ENCODE results near the gene LHFPL6. TPM values are rescaled to one million over a fixed set of nuclear protein-coding genes. Genes with fewer than 3 reads are reported as not detected.
"Not testable (repeated sequence)": the region's sequence is repeated elsewhere in the genome, so short reads cannot be mapped to it uniquely, and the experiment has no call there.

LHFPL6 gene
- total RNA-seq, 1 experiment from 2014 or later = 2.5 TPM

DNA sequence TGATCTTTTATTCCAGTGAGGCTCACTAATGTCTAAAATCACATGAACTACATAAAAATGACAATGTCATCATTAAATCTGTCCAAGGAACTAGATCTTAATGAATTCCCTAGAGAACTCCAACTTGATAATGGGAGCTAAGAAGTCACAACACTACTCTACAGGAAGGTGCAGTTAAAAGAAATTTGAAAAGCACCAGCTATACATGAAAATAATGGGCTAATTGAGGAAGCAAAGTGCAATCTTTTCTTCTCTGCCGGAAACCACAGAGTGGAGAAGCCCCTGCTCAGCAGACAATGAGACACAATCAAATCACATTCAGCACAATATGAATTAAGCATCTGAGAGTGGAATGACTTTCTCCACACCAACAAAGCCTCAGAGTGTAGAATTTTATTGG lies 261.7 kb downstream of the LHFPL6 start:
- intact Hi-C loops (cut with micrococcal nuclease; ENCODE audit: unreplicated experiment) = no loop called here
- H3K27me3 ChIP-seq (ENCODE audit: insufficient read depth, low read depth) = no peaks in the 10 kb centered on the region
- no TSS peak for BruUV-seq (replicated peaks)
- H3K4me1 ChIP-seq (replicated peaks; ENCODE audit: insufficient read depth) = no peaks in the 10 kb centered on the region
- no peak overlapping the region for H2AFZ ChIP-seq
- TF ChIP-seq EZH2 (IDR thresholded peaks at IDR 0.05; ENCODE audit: low read depth) (no peak), CTCF (conservative IDR thresholded peaks at IDR 0.05) (no peak)
- no peaks in the 10 kb centered on the region for H3K36me3 ChIP-seq (ENCODE audit: low read depth)
- DNase-seq = no peak
- H3K4me2 ChIP-seq = no peak overlapping the region
- H3K9me2 ChIP-seq (ENCODE audit: insufficient read depth) = no peaks in the 10 kb centered on the region
- ChIA-PET POLR2A (ENCODE audit: unreplicated experiment) (no interaction called here), CTCF (no interaction called here)
- H4K20me1 ChIP-seq (ENCODE audit: insufficient read depth) = no peaks in the 10 kb centered on the region
- no peaks in the 10 kb centered on the region for H3K9me3 ChIP-seq (ENCODE audit: insufficient read depth, low read depth)
- no peaks in the 10 kb centered on the region for H3K79me2 ChIP-seq (ENCODE audit: low read depth)
- no peaks in the 10 kb centered on the region for H3F3A ChIP-seq (ENCODE audit: insufficient read depth, low read depth)
- no peak overlapping the region for H3K27ac ChIP-seq
- no peak overlapping the region for H3K4me3 ChIP-seq

- H3K9me2 ChIP-seq (ENCODE audit: insufficient read depth); H2AFZ ChIP-seq; H3K36me3 ChIP-seq (ENCODE audit: low read depth); DNase-seq; intact Hi-C loops (cut with micrococcal nuclease; ENCODE audit: unreplicated experiment); CTCF ChIA-PET; H3K4me1 ChIP-seq (replicated peaks; ENCODE audit: insufficient read depth); BruUV-seq (replicated peaks); POLR2A ChIA-PET (ENCODE audit: unreplicated experiment); H3K4me3 ChIP-seq; H3K27ac ChIP-seq; H3K79me2 ChIP-seq (ENCODE audit: low read depth); H3K4me2 ChIP-seq; H4K20me1 ChIP-seq (ENCODE audit: insufficient read depth); H3K9me3 ChIP-seq (ENCODE audit: insufficient read depth, low read depth); H3K27me3 ChIP-seq (ENCODE audit: insufficient read depth, low read depth); H3F3A ChIP-seq (ENCODE audit: insufficient read depth, low read depth): not testable (repeated sequence)
These were observed 264.9 kb downstream of the LHFPL6 start for GRCh38 chr13:39338114-39338513.

- Histone ChIP-seq H3K4me2 (no peak overlapping the region), H3K27ac (no peak overlapping the region), H3F3A (ENCODE audit: insufficient read depth, low read depth) (no peaks in the 10 kb centered on the region), H4K20me1 (ENCODE audit: insufficient read depth) (no peaks in the 10 kb centered on the region), H3K9me3 (ENCODE audit: insufficient read depth, low read depth) (no peaks in the 10 kb centered on the region), H3K4me1 (replicated peaks; ENCODE audit: insufficient read depth) (no peaks in the 10 kb centered on the region), H3K27me3 (ENCODE audit: insufficient read depth, low read depth) (no peaks in the 10 kb centered on the region), H3K9me2 (ENCODE audit: insufficient read depth) (no peaks in the 10 kb centered on the region), H3K79me2 (ENCODE audit: low read depth) (no peaks in the 10 kb centered on the region), H3K36me3 (ENCODE audit: low read depth) (no peaks in the 10 kb centered on the region), H2AFZ (no peak overlapping the region), H3K4me3 (no peak overlapping the region)
- ChIA-PET CTCF (no interaction called here), POLR2A (ENCODE audit: unreplicated experiment) (no interaction called here)
- intact Hi-C loops (cut with micrococcal nuclease; ENCODE audit: unreplicated experiment) = no loop called here
- TF ChIP-seq CTCF (conservative IDR thresholded peaks at IDR 0.05) = no peak
- TF ChIP-seq EZH2 (IDR thresholded peaks at IDR 0.05; ENCODE audit: low read depth) = no peak
- DNase-seq = no peak
- no TSS peak for BruUV-seq (replicated peaks)
These were observed 266.1 kb downstream of the LHFPL6 start for GRCh38 chr13:39336937-39337336.

DNA sequence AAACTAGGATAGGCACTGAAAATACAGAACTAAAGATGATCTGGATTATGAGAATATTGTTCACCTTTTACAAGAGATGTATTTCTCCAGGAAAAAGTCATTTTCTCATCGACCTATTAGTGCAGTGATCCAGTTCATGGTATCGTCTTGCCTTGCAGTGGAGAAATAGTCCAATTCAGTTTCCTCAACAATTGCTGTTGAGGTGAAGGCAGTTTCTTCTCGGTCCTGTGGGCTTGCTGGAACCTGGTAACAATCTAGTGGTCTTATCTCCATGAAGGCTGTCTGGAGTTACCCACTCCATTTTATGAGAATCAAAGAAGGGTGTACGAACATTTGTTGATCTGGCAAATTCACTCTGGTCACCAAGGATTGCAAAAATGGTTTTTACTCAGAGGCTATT lies 266.8 kb downstream of the LHFPL6 start:
- no TSS peak for BruUV-seq (replicated peaks)

More for the DNA sequence above, 266.8 kb downstream of the LHFPL6 start:
- H4K20me1 ChIP-seq (ENCODE audit: insufficient read depth) = no peaks in the 10 kb centered on the region
- H3K27me3 ChIP-seq (ENCODE audit: insufficient read depth, low read depth) = no peaks in the 10 kb centered on the region
- H3K27ac ChIP-seq = no peak overlapping the region
- H3K36me3 ChIP-seq (ENCODE audit: low read depth) = no peaks in the 10 kb centered on the region
- H3K4me3 ChIP-seq = no peak overlapping the region
- intact Hi-C loops (cut with micrococcal nuclease; ENCODE audit: unreplicated experiment) = no loop called here
- H3K4me2 ChIP-seq = no peak overlapping the region
- no peaks in the 10 kb centered on the region for H3K4me1 ChIP-seq (replicated peaks; ENCODE audit: insufficient read depth)
- no peak for DNase-seq
- TF ChIP-seq CTCF (conservative IDR thresholded peaks at IDR 0.05) = no peak
- no peak for TF ChIP-seq EZH2 (IDR thresholded peaks at IDR 0.05; ENCODE audit: low read depth)
- no peaks in the 10 kb centered on the region for H3K79me2 ChIP-seq (ENCODE audit: low read depth)
- no peaks in the 10 kb centered on the region for H3F3A ChIP-seq (ENCODE audit: insufficient read depth, low read depth)
- POLR2A ChIA-PET (ENCODE audit: unreplicated experiment) = no interaction called here
- no peak overlapping the region for H2AFZ ChIP-seq
- no peaks in the 10 kb centered on the region for H3K9me3 ChIP-seq (ENCODE audit: insufficient read depth, low read depth)
- H3K9me2 ChIP-seq (ENCODE audit: insufficient read depth) = no peaks in the 10 kb centered on the region
- CTCF ChIA-PET = no interaction called here

Measured in PC-9 (cell line).